Thymus (tissue), 11 donors: ENCODE measurements around the gene DCST2. TPM values are rescaled to one million over a fixed set of nuclear protein-coding genes. Genes with fewer than 3 reads are reported as not detected.
"Not testable (repeated sequence)": the region's sequence is repeated elsewhere in the genome, so short reads cannot be mapped to it uniquely, and the experiment has no call there.

Experiments
- DNase-seq, 9 donors: peaks; one replicate each; pipeline ENCODE4 v3.0.0-alpha.2; 2013; ENCODE audit warnings: low spot score in 9 of 9, low read depth in 6 of 9, missing footprints in 1 of 9
- H3K27ac ChIP-seq, 2 donors: one replicate each; pipeline ENCODE4 v1.5.1; 2013; ENCODE audit warnings: control low read depth in 1 of 2, low read depth in 1 of 2, low read length in 1 of 2, mild to moderate bottlenecking in 1 of 2, moderate library complexity in 1 of 2
- H3K27me3 ChIP-seq, 2 donors: one replicate each; pipeline ENCODE4 v1.5.1; 2013; ENCODE audit warnings: low read length in 1 of 2; ENCODE audit not compliant: control insufficient read depth in 2 of 2, insufficient read depth in 1 of 2
- H3K36me3 ChIP-seq, 2 donors: one replicate each; pipeline ENCODE4 v1.5.1; 2013; ENCODE audit warnings: low read length in 1 of 2, mild to moderate bottlenecking in 1 of 2, moderate library complexity in 1 of 2; ENCODE audit not compliant: control insufficient read depth in 2 of 2, insufficient read depth in 2 of 2
- H3K4me1 ChIP-seq, 2 donors: one replicate each; pipeline ENCODE4 v1.5.1; 2013; ENCODE audit warnings: low read length in 2 of 2; ENCODE audit not compliant: control insufficient read depth in 2 of 2, insufficient read depth in 2 of 2
- H3K4me3 ChIP-seq, 2 donors: one replicate each; pipeline ENCODE4 v1.5.1; 2013; ENCODE audit warnings: low read length in 2 of 2, control low read depth in 1 of 2, mild to moderate bottlenecking in 1 of 2
- H3K9me3 ChIP-seq, 2 donors: one replicate each; pipeline ENCODE4 v1.5.1; 2013; ENCODE audit warnings: low read length in 1 of 2, mild to moderate bottlenecking in 1 of 2; ENCODE audit not compliant: control insufficient read depth in 2 of 2, insufficient read depth in 1 of 2
- WGBS: extraction: QIAGEN DNeasy Blood & Tissue Kit; methylation state at CpG from one replicate; pipeline ENCODE4 v1.1.7; 2013; 5-methylcytosine and 5-hydroxymethylcytosine counted together
- polyA plus RNA-seq: library from polyadenylated mRNA; stranded (reverse); fragments of 200-250 nt; gene quantifications from one replicate; pipeline ENCODE4 v1.2.3, GENCODE V29; 2013
- total RNA-seq: library from RNA; stranded (reverse); fragments of 120-200 nt; gene quantifications from one replicate; pipeline ENCODE4 v1.2.4, GENCODE V29; 2013
- donor health status: healthy.

DCST2 gene
- total and polyA plus RNA-seq, 2 donors = 0.24 to 7.8 TPM

- 81% methylated on average over 6 of the region's 6 CpGs for WGBS
- Histone ChIP-seq H3K9me3 (no peaks in the 10 kb centered on the region), H3K36me3 (peaks cover 3 to 34% of the 10 kb centered on the region in 2 donors), H3K4me1 (peaks cover 16 to 22% of the 10 kb centered on the region in 2 donors), H3K27me3 (no peaks in the 10 kb centered on the region), H3K4me3 (peak overlapping the region; percentile 65 to 84), H3K27ac (no peak overlapping the region)
- no peak for DNase-seq
Observed at GRCh38 chr1:154982341-154982740, 51.2 kb downstream of the DCST2 start.

GRCh38 chr1:154978360-154978759, 55.2 kb downstream of the DCST2 start:
- over 99% methylated on average over 3 of the region's 3 CpGs for WGBS
- peaks cover 3 to 30% of the 10 kb centered on the region in 2 donors for H3K36me3 ChIP-seq
- peaks cover 17 to 25% of the 10 kb centered on the region in 2 donors for H3K4me1 ChIP-seq
- H3K9me3 ChIP-seq = peaks cover 0 to 3% of the 10 kb centered on the region in 2 donors
- no peak overlapping the region for H3K27ac ChIP-seq
- DNase-seq = no peak
- H3K4me3 ChIP-seq = no peak overlapping the region
- no peaks in the 10 kb centered on the region for H3K27me3 ChIP-seq

- peaks cover 3 to 30% of the 10 kb centered on the region in 2 donors for H3K36me3 ChIP-seq
- H3K4me1 ChIP-seq = peaks cover 17 to 27% of the 10 kb centered on the region in 2 donors
Observed at GRCh38 chr1:154977762-154978161, 55.8 kb downstream of the DCST2 start.

GRCh38 chr1:154975409-154976059, 58.0 kb downstream of the DCST2 start:
- H3K27ac ChIP-seq = peak overlapping the region; percentile 91 to 93
- peaks cover 0 to 3% of the 10 kb centered on the region in 2 donors for H3K9me3 ChIP-seq
- WGBS = under 1% methylated on average over 24 of the region's 24 CpGs
- peak overlapping the region; percentile 72 to 80 for H3K4me3 ChIP-seq
- DNase-seq = peak in 2 of 9 donors; percentile 37 to 62
- no peaks in the 10 kb centered on the region for H3K27me3 ChIP-seq
- H3K4me1 ChIP-seq = peaks cover 18 to 41% of the 10 kb centered on the region in 2 donors
- H3K36me3 ChIP-seq = peaks cover 3 to 24% of the 10 kb centered on the region in 2 donors

More at GRCh38 chr1:154977762-154978161, 55.8 kb downstream of the DCST2 start:
- not testable (repeated sequence) for H3K9me3 ChIP-seq, H3K4me3 ChIP-seq, H3K27ac ChIP-seq, DNase-seq, H3K27me3 ChIP-seq
- 81% methylated on average over 3 of the region's 3 CpGs for WGBS

GRCh38 chr1:154974808-154975408, 58.7 kb downstream of the DCST2 start:
- peaks cover 0 to 3% of the 10 kb centered on the region in 2 donors for H3K9me3 ChIP-seq
- H3K27me3 ChIP-seq = no peaks in the 10 kb centered on the region
- H3K36me3 ChIP-seq = peaks cover 4 to 22% of the 10 kb centered on the region in 2 donors
- H3K4me3 ChIP-seq = peak overlapping the region; percentile 72 to 80
- H3K27ac ChIP-seq = peak overlapping the region; percentile 91 to 93
- peak; percentile 93 to 98 (median 97) for DNase-seq
- WGBS = under 1% methylated on average over 30 of the region's 30 CpGs
- H3K4me1 ChIP-seq = peaks cover 18 to 46% of the 10 kb centered on the region in 2 donors

- Histone ChIP-seq H3K27ac (peak within 1 kb of the TSS; percentile 93 to 97), H3K27me3 (no peaks in the 10 kb centered on the region), H3K36me3 (peaks cover 8 to 17% of the 10 kb centered on the region in 2 donors), H3K4me3 (peak within 1 kb of the TSS; percentile 72 to 80), H3K4me1 (peaks cover 18 to 46% of the 10 kb centered on the region in 2 donors), H3K9me3 (peaks cover 0 to 3% of the 10 kb centered on the region in 2 donors)
- DNase-seq = peak; percentile 94 to 100 (median 99)
- WGBS = under 1% methylated on average over 47 of the region's 47 CpGs
Observed at GRCh38 chr1:154974102-154974807, 59.3 kb downstream of the DCST2 start, which contains the start of gene CKS1B. CKS1B (plus strand) TSS chr1:154974681; CDS start chr1:154974746, 65 bp downstream.

GRCh38 chr1:154973344-154974101, 60.1 kb downstream of the DCST2 start:
- Histone ChIP-seq H3K36me3 (peaks cover 13% of the 10 kb centered on the region in 2 donors), H3K4me1 (peaks cover 18 to 46% of the 10 kb centered on the region in 2 donors)
- 10% methylated on average over 37 of the region's 37 CpGs for WGBS

GRCh38 chr1:154972517-154973343, 60.9 kb downstream of the DCST2 start:
- DNase-seq = no peak
- Histone ChIP-seq H3K27ac (peak overlapping the region; percentile 85 to 93), H3K27me3 (no peaks in the 10 kb centered on the region), H3K4me3 (no peak overlapping the region), H3K36me3 (peaks cover 12 to 18% of the 10 kb centered on the region in 2 donors), H3K9me3 (peaks cover 0 to 3% of the 10 kb centered on the region in 2 donors), H3K4me1 (peaks cover 18 to 46% of the 10 kb centered on the region in 2 donors)
- 78% methylated on average over 18 of the region's 18 CpGs for WGBS

More at GRCh38 chr1:154973344-154974101, 60.1 kb downstream of the DCST2 start:
- Histone ChIP-seq H3K27ac (peak overlapping the region; percentile 93 to 97), H3K4me3 (peak overlapping the region; percentile 72 to 80), H3K27me3 (no peaks in the 10 kb centered on the region), H3K9me3 (peaks cover 0 to 3% of the 10 kb centered on the region in 2 donors)
- peak in 8 of 9 donors; percentile 60 to 89 (median 74) for DNase-seq
